Hypothalamus (tissue), 51 donors: ENCODE results near the gene STARD8.
A peak's percentile ranks its signal among the peaks of the same experiment; 100 is the strongest.
"Not testable (repeated sequence)": the region's sequence is repeated elsewhere in the genome, so short reads cannot be mapped to it uniquely, and the experiment has no call there.

Source experiments
- DNase-seq, 51 donors: peaks; one replicate each; lab custom pipeline; 2025; lab: John Stamatoyannopoulos, UW

Gene STARD8

GRCh38 chrX:68714856-68715255, 67.4 kb downstream of the STARD8 start:
- DNase-seq: no peak

GRCh38 chrX:68717196-68717595, 69.7 kb downstream of the STARD8 start:
- DNase-seq: no peak

- no peak for DNase-seq
These were observed 70.4 kb downstream of the STARD8 start for GRCh38 chrX:68717663-68718442.

- no peak for DNase-seq
These were observed 71.0 kb downstream of the STARD8 start for GRCh38 chrX:68718443-68718820.

- no peak for DNase-seq
These were observed 71.9 kb downstream of the STARD8 start for GRCh38 chrX:68719181-68719903.

DNA sequence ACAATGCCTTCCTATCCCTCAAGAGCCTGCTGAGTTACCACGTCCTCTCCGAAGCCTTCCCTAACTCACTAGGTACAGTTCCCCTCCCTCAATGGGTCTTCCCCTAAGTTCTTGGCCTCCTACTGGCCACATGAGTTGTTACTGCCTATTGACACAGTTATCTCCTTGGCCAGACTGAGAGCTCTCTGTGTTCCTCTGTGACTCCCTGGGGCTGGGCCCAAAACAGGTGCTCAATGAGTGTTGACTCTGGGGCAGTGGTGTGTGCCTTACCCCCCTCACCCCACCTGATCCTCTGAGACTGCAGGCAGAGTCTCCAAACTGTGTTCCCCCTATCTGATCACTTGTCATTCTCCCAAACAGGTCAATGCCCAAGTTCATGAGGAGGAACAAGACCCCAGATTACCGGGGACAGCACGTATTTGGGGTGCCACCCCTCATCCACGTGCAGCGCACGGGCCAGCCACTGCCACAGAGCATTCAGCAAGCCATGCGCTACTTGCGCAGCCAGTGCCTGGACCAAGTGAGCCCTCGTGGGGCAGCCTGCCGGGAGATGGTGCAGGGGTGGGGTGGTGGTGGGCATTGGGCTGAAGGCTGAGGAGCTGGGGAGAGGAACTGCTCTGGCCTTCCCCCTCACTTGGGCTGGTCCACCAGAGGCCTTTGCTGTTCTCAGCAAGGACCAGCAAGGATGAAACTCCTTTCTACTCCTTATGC, 72.6 kb downstream of the STARD8 start:
- no peak for DNase-seq

DNA sequence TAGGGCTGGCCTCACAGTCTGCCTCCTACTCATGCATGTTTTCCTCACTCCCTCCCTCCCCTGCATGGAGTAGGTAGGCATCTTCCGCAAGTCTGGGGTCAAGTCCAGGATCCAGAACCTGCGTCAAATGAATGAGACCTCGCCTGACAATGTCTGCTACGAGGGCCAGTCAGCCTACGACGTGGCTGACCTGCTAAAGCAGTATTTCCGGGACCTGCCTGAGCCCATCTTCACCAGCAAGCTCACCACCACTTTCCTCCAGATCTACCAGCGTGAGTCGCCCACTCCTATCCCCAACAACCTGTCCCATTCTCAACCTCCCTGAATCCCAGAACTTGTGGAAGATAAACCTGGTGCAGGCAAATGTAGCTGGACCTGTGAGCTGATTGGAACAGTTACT, 73.4 kb downstream of the STARD8 start:
- no peak for DNase-seq

GRCh38 chrX:68721546-68721945, 74.1 kb downstream of the STARD8 start:
- no peak for DNase-seq

DNA sequence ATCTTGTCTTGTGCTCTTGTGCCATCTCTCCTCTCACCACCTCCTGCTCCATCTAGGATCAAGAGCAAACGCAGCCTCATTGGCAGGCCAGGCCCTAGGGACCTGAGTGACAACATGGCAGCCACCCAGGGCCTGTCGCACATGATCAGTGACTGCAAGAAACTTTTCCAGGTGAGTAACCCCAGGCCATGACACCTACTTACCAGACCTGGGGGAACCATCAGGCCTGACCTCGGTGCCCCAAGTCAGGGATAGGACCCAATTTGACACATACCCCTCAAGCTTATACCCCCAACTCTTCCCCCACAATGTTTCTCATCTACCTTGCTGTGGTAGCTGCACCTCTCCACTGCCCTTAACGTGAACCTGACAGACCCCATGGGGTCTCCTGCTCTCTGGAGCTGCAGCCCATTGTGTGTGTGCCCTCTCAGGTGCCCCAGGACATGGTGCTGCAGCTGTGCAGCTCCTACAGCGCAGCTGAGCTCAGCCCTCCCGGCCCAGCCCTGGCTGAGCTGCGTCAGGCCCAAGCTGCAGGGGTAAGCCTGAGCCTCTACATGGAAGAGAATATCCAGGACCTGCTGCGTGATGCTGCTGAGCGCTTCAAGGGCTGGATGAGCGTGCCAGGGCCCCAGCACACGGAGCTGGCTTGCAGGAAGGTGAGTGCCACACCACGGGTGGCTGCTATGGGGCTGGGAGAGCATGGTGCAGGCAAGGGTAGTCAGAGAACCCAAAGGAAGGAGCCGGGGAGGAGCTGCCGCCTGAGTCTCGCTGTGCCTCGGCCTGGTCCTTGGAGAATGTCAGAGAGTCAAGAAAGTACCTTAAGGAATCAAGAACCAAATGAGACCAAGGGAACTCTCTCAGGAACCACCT, 74.8 kb downstream of the STARD8 start:
- DNase-seq: no peak

GRCh38 chrX:68723491-68724155, 76.2 kb downstream of the STARD8 start:
- DNase-seq: no peak

DNA sequence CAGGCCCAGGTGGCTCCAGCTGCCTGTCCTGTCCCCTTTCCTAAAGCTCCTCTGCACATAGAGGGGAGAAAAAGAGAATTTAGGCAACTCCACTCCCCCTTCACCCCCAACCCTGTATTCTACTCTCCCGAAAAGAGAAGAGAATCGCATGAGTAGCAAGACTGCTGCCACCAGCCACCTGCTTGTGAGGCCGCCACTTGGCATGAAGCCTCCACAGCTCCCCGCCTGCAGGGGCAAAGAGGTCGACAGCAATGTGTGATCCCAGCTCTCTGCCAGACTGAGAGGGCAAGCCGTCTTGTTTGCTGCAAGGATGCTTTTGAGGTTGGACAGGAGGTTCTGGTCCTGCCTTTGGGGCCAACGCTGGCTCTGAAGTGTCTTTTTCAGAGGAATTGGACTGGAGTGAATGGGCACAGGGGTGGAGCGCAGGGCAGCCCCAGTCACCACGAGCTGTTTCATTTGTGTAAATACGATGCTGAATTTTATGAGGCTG, 77.1 kb downstream of the STARD8 start:
- DNase-seq: no peak

DNA sequence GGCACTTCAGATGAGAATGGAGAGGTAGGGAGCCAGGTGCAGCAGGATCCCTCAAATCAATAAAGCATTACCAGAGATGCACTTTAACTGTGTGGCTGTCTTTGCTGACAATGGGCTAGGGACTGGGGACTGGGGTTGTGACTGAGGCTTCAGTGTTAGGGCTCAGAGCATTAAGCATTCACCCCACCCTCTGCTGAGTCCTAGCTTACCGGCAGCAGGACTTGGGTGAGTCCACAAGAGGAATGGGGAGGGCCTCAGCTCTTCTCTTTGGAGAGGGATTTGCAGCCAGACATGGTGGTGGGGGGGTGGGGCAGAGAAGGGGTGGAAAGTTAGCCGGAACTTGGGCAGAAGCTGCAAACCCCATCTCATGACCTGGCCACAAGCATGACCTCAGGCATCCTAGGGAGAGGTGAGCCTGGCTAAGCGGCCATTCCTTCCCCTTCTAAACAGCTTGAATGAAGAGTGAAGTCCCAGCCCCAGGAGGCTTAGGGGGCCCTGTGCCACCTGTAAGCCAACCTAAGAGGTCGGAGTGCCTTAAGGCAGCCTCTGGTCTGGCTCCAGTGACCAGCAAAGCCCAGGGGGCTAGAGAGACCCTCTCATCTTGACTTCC, 78.4 kb downstream of the STARD8 start:
- no peak for DNase-seq

- DNase-seq: no peak
These were observed 78.9 kb downstream of the STARD8 start for GRCh38 chrX:68726366-68726765.

- DNase-seq: no peak
These were observed 80.2 kb downstream of the STARD8 start for GRCh38 chrX:68727696-68728095.

- DNase-seq: no peak
These were observed 80.7 kb downstream of the STARD8 start for GRCh38 chrX:68728186-68728585.

DNA sequence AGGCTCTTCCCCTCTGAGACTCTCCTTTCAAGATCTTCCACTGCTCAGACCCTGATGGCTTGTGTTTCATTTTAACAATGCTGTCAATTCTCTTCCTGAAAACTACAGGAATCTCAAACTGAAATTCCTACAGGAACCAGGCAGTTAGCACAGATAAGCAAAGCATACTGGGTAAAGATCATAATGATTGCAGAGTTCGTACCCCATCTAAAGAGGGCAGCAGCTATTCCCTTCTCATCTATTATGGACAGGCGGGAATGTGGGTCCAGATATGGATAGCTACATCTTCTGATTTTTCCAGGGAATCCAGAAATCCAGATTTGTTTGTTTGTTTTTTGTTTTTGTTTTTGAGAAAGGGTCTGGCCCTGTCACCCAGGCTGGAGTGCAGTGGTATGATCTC, 83.8 kb downstream of the STARD8 start:
- no peak for DNase-seq

DNA sequence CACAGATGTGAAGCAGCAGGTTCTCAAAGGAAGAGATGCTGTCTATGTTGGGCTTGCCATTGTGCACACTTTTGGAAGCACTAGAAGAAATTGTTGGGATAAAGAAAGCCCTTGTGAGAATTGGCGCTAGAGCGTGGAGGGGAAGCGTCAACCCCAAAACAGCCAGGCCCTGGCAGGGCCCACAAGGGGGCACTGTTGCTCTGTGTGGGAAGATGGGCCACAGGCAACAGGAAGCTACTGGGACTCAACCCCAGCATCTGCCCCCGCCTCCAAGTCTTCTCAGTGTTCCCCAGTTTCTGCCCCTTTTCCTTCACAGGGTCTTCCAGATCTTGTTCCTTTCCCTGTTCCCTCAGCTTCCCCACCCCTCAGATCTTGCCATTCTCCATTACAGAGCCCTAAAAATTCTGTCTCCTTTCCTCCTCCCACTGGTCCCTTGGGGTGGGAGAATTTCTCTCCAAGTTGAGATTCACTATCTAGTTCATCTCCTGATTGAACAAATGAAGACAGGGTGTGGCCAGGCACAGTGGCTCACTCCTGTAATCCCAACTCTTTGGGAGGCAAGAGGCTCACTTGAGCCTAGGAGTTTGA, 85.5 kb downstream of the STARD8 start:
- peak in 20 of 51 donors; percentile 0 to 41 (median 4) for DNase-seq

DNA sequence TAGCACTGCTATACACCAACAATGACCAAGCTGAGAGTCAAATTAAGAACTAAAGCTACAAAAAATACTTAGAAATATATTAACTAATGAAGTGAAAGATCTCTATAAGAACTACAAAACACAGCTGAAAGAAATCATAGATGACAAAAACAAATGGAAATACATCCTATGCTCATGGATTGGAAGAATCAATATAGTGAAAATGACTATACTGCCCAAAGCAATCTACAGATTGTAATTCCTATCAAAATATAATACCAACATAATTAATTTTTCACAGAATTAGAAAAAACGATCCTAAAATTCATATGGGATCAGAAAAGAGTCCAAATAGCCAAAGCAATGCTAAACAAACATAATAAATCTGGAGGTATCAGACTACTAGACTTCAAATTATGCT, 87.8 kb downstream of the STARD8 start:
- DNase-seq: no peak

GRCh38 chrX:68741864-68742263, 94.4 kb downstream of the STARD8 start:
- not testable (repeated sequence) for DNase-seq
